GM19025 (cell line): ENCODE results near the gene PPARA.
A peak's percentile ranks its signal among the peaks of the same experiment; 100 is the strongest.

Experiments
- ATAC-seq: cut with Tn5 transposase; IDR thresholded peaks from one replicate; pipeline ENCODE4 v1.9.1; 2021; ENCODE audit warnings: mild to moderate bottlenecking, low read depth, moderate library complexity; ENCODE audit not compliant: unreplicated experiment

PPARA gene

DNA sequence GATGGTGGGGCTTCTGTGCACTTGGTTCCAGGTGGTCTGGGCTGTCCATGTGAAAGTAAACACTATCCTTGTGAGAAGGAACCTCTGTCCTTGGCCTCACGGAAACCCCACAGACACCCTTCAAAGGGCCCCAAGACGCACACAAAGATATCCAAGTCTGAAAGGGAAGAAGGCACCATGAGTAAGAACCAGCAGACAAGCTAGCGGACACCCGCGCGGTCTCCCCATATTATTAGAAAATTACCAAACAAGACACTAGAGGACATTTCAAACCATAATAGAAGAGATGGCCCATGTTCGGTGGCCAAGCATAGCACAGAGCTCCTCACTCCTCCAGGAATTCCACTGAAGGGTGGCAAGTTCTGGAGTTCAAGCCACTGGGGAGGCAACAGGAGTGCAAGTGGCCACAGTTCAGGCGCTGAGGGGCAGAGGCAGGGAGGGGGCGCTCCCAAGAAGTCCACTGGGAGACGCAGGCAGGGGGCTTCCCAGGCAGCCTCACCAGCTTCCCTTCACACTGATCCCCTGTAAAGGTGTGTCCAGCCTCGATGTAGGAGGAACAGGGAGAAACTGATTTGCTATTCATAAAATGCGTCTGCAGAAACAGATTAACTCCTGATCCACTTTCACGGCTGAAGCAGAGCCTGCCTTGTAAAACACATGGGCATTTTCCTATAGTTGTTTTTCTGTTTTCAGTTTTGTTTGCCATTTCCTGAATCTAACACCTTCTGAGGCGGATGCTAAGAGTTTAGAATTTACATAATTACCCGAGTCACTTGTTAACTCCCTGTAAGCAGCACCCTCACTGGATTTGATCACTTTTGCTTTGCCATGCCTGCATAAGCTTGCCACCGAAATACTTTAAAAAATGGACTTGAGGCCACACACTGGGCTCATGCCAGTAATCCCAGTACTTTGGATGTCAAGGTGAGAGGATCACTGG is 9.1 kb upstream of the PPARA start:
- ATAC-seq, result no peak

DNA sequence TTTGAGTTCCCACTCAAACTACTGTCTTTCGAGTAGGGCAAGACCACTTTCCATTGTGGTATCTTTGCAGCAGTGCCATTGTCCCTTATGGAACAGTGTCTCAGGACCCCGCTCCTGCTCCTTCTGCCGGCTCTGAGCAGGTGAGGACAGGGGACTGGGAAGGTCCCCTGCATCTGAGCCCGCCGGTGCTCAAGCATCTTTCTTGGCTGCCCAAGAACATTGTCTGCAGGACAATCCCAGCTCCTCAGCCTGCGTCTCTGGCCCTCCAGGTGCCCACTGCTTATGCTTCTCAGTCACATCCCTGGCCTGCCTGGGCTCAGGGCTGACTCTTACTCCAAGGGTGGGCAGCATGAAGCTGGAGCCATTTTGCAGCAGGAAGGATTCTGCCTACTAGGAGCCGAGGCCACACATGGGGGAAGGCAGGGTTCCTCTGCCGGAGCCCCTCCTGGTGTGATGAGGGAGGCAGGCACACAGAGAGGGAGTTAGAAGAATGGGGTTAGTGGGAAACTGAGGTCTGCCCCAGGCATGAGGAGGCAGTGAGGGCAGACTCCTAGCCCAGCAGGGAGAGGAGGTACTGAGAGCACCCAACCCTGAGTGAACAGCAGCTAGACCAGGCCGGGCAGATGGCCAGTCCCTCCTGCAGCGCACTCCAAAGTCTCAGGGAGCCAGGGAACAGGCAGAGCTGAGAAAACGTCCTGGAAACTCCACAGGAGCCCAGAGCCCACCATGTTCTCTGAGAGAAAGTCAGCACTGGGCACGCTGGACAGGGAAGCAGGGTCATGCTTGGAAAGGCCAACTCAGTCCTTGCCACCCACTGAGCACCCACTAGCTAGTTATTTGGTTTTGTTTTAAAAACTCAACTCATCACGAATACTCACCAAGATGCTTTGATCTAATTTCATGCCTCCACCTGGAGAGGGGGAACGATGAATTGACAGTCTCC is 7.5 kb upstream of the PPARA start:
- no peak for ATAC-seq

DNA sequence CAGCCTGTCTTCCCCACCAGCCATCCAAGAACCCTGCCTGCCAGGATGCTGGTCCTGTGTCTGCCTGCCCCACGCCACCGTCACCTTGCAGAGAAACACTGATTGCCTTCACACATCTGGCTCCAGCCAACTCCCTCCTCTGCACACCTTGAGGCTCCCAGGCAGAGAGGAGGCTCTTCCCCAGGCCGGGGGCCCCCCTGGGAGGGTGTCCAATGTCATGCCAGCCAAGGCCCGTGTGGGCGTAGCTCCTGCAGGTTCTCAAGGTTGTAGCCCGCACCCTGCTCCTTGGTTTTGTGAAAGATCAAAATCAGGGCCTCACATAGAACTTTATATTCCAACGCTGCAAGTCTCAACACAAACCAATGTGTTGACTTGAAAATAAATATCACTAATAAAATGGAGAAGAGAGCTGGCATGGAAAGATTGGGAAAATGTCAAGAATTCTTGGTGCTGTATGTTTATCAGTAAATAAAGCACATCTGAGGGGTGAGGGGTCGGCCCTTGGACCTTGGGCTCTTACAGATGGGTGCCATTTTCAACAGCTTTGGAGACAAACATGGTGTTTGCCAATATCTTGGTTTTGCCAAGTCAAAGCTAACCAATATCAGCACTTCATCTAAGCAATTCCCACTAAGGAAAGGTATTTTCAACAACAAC is 6.7 kb upstream of the PPARA start:
- ATAC-seq, result no peak

DNA sequence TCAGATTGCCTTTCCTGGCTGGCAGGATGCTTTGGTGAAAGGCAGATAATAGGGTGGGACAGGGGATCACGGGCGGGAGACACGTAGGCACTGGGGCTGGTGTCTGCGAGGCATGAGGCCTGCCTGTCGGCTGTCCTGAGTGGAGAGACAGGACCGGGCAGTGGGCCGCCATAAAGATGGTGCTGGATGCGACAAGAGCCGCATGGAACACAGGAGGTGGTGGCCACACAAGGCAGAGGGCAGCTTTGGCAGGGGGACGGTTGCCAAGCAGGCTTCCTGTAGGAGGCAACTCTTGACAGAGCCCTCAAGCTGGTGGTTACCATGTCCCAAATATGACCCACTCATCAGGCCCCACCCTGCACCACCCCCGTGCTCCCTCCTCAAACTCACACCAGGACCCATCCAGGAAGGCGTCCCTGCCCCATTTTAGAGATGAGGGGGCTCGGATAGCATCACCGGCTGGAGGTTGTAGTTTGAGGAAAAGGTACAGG is 4.9 kb upstream of the PPARA start:
- no peak for ATAC-seq

DNA sequence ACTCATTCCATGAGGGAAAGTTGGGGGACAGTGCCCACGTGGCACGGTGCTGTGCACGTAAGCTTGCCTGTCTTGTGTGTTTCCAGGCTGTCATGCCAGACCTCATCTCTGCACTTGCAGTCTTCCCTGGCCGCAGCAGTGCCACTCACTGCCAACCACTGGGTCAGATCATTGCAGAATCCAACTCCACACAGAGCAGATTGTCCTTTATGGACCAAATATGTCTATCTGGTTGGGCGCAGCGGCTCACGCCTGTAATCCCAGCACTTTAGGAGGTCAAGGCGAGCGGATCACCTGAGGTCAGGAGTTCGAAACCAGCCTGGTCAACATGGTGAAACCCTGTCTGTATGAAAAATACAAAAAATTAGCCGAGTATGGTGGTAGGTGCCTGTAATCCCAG is 4.4 kb upstream of the PPARA start:
- ATAC-seq, result no peak

DNA sequence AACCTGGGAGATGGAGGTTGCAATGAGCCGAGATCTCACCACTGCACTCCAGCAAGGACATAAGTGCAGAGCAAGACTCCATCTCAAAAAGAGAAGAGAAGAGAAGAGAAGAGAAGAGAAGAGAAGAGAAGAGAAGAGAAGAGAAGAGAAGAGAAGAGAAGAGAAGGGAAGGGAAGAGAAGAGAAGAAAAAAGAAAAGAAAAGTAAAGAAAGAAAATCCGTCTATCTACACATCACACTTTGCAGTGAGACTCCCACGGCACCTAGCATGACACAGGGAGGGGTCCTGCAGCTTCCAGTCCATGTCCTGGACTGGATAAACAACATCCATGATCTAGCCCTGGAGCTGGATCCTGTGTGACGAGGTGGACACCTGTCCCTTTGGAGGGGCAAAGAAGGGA is 4.0 kb upstream of the PPARA start:
- no peak for ATAC-seq

DNA sequence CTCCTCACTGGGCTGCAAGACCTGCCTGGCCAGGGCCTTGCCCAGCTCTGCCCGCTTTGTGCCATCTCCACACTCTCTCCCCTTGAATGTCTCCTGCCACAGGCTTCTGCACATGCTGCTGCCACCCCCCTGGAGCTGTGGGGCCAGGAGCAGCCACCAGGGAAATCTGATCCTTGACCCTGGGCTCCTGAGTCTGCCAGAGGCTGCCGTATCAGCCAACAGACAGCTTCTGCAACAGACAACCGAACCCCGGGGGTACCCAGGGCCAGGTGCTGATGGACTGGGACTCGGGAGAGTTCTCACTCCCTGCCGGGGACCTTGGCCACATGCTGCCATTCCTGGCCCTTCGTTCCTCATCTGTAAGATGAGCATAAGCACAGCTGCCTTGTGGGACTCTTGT is 3.3 kb upstream of the PPARA start:
- ATAC-seq, result no peak

DNA sequence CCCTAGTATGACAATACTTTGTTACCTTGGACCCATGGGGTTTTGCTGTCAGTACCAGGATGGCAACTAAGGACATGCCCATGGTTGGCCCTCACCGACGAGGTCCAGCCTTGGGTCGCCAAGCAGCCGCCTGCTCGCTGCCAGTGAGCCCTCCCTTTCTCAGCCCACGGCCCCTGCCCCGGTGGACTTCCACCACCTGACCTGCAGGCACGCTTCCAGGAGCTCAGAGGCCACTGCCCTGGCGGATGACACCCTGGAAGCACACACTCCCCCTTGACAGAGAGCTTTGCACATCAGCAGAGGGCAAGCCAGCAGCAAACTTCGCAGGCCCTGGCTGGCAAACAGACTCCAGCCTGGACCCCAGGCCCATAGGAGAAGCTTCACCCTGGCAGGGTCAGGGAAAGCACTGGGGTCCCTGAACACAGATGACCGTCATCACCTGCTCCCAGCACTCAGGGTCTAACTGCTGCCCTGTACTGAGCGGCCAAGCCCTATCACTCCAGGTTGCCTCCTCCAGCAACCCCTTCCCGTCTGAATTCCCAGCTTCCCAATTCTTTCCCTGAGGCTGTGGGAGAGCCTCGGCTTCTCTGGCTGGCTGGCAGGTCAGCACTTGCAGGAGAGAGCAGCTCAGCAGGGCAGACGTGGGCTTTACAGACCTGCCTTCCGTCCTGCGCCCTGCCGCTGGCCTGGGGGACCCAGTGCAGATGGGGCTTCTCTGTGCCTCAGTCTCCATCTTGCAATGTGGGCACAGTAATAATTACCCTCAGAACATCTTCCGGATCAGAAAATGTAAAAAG is 2.7 kb upstream of the PPARA start:
- ATAC-seq, result no peak

DNA sequence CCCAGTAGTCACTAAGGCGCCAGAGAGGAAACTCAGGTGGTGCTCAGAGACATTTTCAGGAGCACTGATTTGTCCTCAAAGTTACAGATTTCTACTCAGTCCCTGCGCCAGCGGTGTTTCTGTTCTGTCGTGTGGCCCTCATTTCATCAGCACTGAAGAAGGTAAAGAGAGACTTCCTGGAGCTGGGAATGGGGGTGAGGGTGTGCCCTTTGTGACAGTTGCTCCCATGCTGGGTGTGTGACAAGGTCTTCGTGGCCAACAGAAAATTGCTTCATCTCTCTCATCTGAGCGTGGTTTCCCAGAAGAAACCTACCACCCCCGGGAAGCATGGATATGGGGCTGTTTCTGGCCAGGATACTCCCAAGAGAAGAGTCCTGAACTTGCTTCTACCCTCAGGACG is 2.0 kb upstream of the PPARA start:
- ATAC-seq, result no peak

DNA sequence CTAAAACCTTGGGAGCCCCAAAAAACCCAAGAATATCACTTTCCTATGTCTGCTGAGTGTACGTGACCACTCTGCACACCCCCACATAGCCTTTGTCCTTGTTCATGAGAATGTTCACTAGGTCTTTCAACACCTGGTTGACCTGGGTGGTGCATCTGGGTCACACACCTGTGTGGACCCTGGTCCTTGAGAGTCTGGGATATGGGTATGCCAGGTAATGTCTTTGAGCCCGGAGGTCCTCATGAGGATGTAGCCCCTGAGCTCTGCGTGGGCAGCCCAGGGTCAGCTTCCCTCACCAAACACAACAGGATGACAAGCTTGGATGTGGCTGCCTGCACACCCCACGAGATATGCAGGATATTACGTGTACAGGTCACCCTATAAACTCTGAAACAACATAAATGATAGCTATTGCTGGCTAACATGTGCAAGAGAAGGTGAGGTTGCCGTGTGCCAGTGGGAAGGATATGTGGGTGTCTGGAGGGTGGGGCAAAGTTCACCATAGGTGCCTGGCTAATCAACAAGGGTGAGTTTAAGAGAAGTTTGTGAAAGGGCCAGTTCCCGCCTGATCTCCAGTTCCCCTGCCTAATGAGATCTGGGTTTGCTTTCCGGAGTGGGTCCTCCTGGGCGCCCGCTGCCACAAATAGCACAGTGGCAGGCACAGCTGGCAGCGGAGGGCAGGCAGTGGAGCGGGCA is 1.4 kb upstream of the PPARA start:
- ATAC-seq, result no peak

DNA sequence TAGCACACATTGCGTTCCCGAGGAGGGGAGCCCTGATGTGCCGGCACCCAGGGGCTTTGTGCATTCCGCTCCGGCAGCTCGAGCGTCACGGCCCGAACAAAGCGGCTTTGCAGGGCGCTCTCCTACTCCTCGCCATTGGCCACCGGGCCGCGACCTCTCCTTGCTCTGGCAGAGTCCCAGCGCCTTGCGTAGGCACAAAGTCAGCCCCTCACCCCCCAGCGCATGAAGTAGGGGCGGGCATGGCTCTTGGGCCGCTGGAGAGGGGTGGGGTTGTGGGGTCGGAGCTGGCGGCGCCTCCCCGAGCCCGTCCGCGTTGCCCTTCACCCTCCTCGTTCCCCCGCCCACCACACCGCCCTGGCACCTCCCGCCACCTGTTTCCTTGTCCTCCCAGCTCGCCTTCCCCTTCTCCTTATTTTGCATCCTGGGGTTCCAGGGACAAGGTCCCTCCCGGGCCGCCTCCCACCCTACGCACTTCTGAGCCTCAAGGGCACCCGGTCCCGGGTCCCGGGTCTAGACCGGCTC is 753 bp upstream of the PPARA start:
- ATAC-seq, result no peak

DNA sequence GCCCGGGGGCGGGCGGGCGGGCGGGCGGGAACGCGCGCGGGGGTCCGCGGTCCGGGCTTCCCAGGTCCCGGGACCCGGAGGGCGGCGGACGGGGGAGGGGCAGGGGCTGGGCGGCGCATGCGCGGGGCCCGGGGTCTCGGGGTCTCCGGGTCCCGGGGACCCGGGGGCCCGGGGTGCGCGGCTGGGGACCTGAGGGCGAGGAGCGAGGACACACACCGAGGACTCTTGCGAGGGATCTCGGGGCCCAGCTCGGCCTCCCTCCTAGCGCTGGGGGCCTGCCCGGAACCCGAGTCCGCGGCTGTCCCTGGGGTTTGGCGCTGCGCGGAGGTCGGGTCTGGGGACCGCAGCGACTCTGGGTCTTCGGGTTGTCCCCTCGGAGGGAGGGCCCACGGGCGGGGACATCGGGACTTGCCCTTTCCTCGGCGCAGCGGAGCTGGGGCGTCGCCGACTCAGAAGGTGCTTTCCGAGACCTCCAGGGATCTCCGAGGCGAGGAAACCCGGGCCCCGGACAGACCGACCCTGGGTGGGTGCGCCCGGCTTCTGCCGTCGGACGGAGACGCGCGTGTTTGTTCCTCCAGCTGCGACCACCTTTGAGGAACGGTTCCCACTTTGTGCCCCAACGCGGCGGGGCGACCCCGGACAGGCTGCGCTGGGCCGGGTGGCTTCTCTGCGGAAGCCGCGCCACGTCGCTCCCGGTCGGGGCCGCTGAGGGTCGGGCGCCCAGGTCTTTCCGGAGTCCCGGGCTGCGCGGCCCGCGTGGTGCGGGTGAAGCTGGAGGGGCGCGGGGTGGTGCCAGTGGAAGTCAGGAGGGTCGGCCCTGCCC is 540 bp downstream of the PPARA start:
- peak; percentile 27 for ATAC-seq

DNA sequence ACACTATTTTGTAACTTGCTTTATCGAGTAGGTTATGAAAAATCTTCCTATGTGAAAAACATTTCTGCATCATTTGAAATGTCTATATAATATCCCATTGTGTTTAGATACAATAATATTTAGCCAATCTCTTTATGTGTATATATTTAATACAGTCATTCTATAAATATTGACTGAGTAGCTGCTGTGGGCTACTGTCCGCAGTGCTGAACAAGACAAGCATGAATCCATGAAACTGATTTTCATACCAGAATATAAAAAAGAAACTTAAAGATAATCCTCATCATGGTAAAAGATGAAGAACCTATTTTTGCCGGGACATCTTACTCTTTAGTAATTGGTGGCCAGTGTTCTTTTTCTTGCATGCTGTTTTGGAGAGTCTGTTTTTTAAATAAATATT is 3.6 kb downstream of the PPARA start:
- no peak for ATAC-seq

DNA sequence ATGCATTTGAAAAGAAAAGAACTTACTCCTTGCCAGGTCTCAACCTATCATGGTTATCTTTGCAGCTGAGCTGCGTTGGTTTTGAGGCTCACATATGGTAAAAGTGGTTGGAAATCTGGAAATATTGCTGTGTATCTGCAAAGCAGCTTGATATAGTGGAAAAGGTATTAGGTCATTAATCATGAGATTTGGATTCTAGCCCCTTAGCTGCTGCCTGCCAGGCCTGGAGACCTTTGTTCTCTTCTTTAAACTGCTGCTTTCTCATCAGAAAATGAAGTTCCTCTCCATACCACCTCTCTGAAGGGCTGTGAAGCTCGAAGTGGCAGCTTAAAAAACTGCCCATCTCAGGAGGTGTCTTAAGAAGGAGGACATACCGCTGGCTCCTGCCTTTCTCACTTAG is 5.7 kb downstream of the PPARA start:
- ATAC-seq, result no peak

DNA sequence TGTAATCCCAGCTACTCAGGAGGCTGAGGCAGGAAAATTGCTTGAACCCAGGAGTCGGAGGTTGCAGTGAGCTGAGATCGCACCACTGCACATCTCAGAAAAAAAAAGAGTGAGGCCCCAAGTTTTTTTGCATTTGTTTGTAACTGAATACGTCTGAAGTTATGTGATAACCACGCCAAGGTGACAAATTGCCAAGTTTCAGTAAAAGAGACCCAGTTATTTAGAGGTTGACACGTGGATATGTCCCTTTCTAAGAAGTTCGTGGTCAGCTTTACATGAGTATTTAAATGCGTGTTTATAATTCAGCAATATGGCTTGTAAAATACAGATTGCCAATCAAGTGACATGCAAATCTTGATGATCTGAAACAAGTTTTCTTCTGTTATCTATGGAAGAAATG is 8.0 kb downstream of the PPARA start:
- no peak for ATAC-seq

DNA sequence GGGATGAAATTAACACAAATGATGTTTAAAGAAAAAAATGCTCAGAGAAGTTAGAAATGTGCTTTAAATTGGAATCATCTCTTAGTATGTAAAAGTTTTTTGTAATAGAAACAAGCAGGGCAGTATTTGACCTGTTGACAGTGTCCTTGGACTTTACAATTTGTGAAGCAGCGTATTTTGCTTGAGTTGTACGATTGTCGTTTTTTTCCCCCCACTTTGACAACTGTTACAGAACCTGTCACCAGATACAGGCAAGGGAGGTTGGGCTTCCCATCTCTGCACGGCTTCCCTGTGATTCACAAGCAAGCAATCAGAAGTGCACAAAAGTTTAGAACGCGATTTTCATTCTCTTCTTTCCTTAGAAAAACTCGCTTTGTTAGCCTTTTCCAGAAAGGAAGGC is 8.9 kb downstream of the PPARA start:
- ATAC-seq, result no peak

DNA sequence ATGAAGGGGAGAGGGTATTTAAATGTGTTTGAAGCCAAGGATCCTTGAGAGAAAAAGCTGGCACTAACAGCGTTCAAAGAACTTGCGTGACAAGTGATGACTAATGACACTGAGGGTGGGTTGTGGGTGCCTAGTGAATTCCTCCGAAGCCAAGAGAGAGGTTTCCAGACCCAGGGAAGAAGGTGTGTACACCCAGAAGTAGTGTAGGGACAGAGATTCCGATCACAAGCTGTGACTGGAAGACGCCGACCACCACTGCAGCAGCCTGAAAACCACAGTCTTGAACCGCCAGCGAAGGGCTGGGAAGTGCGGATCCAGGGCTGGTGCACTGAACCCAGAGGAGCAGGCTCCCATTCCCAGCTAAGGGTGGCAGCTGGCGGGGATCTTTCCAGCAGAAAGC is 9.5 kb downstream of the PPARA start:
- no peak for ATAC-seq

DNA sequence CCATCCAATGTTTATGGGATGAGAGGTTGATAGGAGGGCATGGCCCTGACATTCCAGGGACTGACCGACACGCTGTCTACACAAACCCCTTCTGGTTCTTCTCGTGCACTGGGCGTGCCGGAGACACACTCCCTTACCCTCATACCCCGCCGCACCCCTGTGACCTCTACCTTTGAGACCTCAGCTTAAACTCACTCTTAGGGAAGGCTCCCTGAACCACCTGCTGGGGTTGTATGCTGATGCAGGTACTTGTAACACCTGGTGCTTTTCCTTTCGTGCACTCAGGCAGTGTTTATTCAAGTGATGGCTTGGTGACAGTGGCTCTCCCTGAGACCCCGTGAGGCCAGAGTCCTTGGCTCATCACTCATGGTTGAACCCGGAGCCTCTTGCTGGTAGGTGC is 12.0 kb downstream of the PPARA start:
- ATAC-seq, result no peak
